CD4-positive, alpha-beta T cell treated with Interleukin-10 for 1 hour (primary cell): ENCODE measurements around the gene DHFR2.
"Not testable (repeated sequence)": the region's sequence is repeated elsewhere in the genome, so short reads cannot be mapped to it uniquely, and the experiment has no call there.

ENCODE experiments used
- DNase-seq: peaks from one replicate; pipeline ENCODE4 v3.0.0-alpha.2; 2020

The DHFR2 gene

GRCh38 chr3:94062513-94063404, at the start of gene DHFR2, which contains the start of gene NSUN3:
TSS of gene DHFR2 (minus strand) at chr3:94062916. CDS start at chr3:94061511, 1,405 bp downstream.
TSS of gene NSUN3 (plus strand) at chr3:94063061. CDS start at chr3:94063127, 66 bp downstream.
- DNase-seq, result peak; percentile 92

- DNase-seq, result no peak
Observed at GRCh38 chr3:94110854-94111253, 48.1 kb upstream of the DHFR2 start.

GRCh38 chr3:94110232-94110631, 47.5 kb upstream of the DHFR2 start:
- DNase-seq, result not testable (repeated sequence)

DNA sequence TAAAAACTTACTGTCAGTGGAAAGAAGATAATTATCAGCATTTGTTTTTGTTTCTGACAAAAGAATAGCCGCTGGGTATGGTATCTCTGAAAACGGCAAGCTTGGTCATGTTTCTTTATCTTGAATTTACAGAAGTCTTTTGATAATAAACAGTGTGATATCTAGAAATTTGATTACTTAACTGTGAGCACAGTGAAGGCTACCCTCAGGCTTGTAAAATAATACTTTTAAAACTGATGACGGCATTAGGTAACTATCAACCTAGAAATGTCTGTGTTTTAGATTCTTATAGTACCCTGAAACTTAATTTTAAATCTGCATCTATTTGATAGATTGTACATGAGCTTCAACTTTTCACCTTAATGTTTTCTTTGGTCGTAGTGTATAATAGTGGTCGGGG, 43.6 kb upstream of the DHFR2 start:
- DNase-seq, result no peak

GRCh38 chr3:94101860-94102259, 39.1 kb upstream of the DHFR2 start:
- DNase-seq, result no peak

- no peak for DNase-seq
Observed at GRCh38 chr3:94099311-94099710, 36.6 kb upstream of the DHFR2 start.

GRCh38 chr3:94098452-94098851, 35.7 kb upstream of the DHFR2 start:
- no peak for DNase-seq

GRCh38 chr3:94095111-94095510, 32.4 kb upstream of the DHFR2 start:
- no peak for DNase-seq

GRCh38 chr3:94093151-94093550, 30.4 kb upstream of the DHFR2 start:
- DNase-seq, result no peak

GRCh38 chr3:94092086-94092485, 29.4 kb upstream of the DHFR2 start:
- no peak for DNase-seq

GRCh38 chr3:94089126-94089525, 26.4 kb upstream of the DHFR2 start:
- no peak for DNase-seq

- DNase-seq, result peak; percentile 6
Observed at GRCh38 chr3:94083261-94083660, 20.5 kb upstream of the DHFR2 start.

DNA sequence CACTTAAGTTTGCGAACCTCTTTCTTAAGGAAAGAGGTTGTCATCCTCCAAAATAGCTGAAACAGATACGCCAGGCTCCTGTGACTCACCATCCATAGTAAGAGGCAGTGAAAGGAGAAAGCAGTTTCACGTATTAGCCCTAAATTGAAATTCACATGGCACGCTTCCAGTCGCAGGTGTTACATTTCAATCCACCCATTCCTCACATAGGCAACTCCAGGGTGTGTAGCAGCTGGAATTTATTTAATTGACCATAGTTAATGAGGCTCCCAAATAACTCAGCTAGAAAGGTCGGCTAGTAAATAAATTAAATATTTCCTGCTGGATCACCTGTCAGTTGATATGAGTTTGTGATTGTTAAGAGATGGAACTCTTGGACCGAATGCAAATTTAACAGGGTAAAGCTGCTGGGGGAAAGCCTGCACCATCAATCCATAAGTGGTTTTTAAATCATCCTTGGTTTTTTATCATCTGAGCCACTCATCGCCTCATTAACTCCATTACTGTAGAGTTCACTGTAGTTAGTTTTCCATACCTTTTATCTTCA, 19.7 kb upstream of the DHFR2 start:
- DNase-seq, result no peak

GRCh38 chr3:94081884-94082283, 19.2 kb upstream of the DHFR2 start:
- DNase-seq, result no peak

DNA sequence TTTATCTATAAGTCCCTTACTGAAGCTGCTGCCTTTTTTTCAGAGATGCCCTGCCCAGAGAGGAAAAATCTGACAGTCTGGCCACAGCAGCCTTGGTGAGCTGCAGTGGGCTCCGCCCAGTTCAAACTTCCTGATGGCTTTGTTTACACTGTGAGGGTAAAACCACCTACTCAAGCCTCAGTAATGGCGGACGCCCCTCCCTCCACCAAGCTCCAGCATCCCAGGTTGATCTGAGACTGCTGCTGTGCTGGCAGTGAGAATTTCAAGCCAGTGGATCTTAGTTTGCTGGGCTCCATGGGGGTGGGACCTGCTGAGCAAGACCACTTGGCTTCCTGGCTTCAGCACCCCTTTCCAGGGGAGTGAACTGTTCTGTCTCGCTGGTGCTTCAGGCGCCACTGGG, 17.8 kb upstream of the DHFR2 start:
- peak; percentile 31 for DNase-seq

GRCh38 chr3:94076055-94076454, 13.3 kb upstream of the DHFR2 start:
- DNase-seq, result no peak

- DNase-seq, result no peak
Observed at GRCh38 chr3:94071713-94072284, 9.1 kb upstream of the DHFR2 start.

GRCh38 chr3:94070341-94070911, 7.7 kb upstream of the DHFR2 start:
- DNase-seq, result no peak

DNA sequence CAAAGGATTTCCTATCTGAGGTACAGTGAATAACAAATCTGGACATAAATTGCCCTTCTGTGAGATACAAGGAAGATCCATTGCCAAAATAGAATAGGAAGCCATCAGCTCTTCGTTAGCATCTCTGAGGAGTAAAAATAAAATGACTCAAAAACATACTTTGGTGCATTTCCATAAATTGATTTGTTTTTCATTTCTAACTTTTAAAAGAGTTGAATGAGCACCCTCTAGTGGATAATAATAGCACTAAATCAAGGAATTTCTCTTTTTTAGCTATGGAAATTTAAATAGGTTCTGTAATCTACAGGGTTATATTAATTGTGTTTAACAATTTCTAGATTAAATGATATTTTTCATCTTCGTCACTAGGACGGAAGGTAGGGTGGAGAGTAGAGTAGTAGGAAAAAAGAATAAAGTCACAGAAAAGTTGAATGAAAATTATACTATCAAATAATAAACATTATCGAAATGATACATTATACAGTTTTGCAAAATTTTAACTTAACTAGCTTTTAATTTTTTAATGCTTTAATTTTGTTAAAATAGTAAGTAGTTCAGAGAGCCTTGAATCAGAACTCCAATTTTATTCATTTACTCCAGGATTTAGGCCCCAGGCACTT, 6.6 kb upstream of the DHFR2 start:
- DNase-seq, result peak; percentile 30

GRCh38 chr3:94066506-94067500, 4.1 kb upstream of the DHFR2 start:
- no peak for DNase-seq

DNA sequence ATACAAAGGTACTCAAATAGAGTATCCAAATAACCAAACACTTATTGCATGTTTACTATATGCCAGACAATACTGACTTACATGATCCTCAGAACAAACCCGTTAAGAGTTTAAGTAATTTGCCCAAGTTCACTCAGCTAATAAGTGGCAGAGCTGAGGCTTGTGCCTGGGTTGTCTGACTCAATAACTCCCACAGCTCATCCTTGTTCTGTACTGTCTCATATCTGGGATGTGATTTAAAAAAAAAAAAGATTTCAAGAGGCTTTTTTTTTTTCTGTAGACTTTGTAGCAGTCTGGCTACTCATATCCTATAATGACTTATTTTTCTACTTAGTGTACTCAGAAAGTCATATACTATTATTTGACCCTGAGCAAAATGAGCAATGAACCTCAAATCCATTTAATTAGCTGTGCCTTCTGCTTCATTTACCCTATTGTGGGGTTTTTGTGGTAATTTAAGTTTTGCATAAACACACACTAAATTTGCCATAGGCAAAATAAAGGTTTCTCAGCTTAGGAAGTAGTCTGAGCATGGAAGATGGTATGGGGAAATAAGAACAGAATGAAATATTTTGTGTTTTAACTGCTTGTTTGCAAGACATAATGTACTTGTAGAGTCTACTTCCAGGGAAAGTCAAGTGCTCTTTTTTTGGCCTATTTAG, 3.2 kb upstream of the DHFR2 start:
- no peak for DNase-seq
